Skin of body (tissue), 2 donors: Measurements from ENCODE around the gene ADAMTS6. TPM values are rescaled to one million over a fixed set of nuclear protein-coding genes. Genes with fewer than 3 reads are reported as not detected.

Experiments used
- DNase-seq: peaks from one replicate; lab custom pipeline; 2025; lab: John Stamatoyannopoulos, UW
- total RNA-seq: library from RNA; depleted of rRNA; stranded (reverse); fragments of >200 nt; gene quantifications from one replicate; pipeline ENCODE4 v1.2.3, GENCODE V29; 2014

The ADAMTS6 gene
- total RNA-seq, 1 donor from 2014 or later = 7.0 TPM

DNA sequence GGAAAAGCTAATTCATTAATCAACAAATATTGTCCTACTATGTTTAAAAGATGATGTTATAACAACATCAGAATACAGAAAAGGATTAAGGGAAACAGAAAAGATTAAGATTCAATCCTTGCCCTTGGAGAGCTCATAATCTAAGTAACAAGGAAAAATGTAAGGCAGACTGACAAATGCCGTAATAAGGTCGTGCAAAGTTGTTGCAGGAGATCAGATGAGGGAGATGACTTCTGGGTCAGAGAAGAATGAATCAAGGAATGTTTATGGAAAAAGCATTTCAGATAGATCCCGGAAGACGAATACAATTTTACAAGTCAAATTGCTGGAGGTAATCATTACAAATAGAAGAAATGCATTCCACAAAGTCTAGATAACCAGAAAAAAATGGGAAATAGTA is 6.4 kb downstream of the ADAMTS6 start:
- no peak for DNase-seq

DNA sequence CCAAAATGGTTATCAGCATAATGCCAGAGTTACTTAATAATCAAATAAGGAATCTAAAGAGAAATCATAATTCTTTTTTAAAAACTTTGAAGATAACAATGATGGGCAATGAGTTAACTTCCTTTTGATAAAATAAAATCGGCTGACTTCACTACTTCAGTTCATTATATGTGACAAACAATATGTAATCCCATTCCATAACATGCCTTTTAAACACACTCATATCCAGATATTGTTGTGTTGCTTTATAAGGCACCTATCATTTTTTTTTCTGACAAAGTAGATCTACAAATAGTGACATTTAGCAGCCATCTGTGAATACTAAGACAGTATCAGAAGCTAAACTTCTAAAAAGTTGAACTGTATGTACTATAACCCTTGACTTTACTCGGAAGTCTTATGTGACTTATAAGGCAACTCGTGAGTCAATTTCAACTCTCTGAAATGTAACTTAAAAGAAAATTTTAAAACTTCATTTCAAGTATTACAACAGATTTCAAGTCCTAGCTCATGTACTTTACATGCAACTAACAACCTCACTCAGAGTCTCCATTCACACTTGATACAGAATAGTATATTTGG is 7.5 kb downstream of the ADAMTS6 start:
- DNase-seq = no peak

DNA sequence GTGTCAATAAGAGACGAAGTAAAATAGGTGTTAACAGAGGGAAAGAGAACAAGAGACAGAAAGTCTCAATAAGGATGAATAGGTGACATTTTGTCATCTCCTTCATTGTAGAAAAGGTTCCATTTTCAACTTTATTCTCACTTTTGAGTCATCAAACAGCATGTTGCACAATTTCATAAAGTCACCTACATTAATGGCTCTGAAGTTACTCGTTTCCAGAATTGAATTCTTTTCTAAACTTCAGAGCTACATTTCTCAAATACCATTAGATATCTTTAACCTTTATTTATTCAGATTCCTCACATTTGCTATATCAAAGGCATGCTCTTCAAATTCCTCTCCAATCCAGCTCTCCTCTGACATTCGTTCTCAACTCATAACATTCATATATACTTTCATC is 13.1 kb downstream of the ADAMTS6 start:
- DNase-seq = no peak

DNA sequence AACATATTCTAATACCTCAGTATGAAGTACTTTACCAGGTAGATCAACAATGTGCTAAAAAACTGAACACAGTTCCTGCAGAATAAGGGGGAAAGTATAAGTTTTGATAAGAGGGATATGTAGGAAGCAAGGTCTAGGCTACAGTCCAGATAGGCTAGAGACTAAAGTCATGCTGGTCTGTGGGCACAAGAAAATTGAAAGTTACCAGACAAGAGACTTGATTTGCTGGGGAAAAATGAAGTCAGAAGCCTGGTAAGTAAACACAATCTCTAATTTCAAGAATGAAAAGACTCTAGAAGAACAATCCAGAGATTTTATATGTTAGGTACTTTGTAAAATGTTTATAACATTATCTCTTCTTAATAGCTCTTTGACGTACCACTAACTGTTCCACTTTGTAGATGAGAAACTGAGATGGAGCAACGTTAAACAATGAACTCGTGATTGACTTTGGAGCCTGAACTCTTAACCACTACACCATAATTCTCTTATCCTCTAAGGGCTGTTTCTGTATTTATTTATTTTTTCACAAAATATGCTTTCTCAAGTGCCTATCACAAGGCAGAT is 19.5 kb downstream of the ADAMTS6 start:
- no peak for DNase-seq

DNA sequence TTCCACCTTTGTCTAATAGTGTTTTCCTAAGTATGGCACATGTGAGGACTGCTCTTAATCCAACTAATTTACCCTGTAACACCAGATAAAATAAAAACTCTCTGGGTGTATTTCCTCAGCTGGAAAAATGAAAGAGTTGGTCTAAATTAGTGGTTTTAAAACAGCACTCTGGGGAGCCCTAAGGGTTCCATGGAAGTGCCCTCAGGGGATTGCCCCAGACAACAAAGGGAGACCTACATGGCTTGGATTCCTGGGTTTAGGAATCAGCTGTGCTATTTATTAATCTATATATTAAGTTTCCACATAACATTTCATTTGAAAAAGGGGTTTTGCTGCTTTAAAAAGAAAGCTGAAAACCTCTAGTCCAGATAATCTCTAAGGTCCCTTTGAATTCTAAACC is 20.2 kb downstream of the ADAMTS6 start:
- DNase-seq = no peak

DNA sequence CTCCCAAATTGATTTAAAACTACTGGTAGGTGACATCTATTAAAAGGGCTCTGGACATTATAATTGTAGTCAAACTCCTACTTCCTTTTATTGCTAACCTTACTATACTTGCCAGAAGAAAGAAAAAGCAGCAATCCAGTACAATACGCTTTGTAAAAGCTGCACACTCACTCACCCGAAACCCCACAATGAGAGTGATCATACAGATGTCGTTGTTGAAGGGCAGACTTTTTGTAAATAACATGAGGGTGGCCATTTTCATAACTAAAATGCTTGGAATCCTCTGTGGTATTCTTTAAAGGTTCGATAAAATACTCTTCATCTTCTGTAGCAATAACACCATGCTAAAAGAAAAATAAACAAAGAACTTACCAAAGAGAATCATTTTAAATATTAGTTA is 21.7 kb downstream of the ADAMTS6 start:
- DNase-seq = no peak

DNA sequence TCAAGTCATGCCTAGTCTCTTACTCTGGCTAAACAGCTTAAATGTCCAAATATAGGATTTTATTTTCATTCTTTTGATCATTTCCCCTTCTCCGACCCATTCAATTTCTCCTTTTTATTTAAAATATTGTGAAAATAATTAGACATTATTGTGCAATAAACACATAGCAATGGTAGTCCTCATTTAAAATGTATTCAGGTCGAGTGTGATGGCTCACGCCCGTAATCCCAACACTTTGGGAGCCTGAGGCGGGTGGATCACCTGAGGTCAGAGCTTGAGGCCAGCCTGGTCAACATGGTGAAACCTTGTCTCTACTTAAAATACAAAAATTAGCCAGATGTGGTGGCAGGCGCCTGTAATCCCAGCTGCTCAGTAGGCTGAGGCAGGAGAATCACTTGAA is 26.7 kb downstream of the ADAMTS6 start:
- DNase-seq = no peak

DNA sequence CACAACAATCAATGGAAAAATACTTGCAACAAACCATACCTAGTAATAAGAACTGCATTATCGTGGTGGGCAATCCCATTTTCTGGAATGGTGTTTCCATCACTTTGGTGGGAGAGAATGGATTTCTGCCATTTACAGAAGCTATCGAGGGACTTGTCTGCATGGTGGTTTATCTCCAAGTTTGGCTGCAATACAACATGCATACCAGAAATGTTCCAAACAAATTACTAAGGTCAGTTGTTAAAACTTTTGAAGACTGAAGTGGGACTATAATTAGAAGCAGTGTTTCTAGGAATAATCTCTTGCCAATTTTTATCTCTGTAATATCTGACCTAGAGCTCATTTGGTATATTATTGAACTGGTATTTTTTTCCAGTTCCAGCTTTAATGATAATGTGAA is 30.3 kb downstream of the ADAMTS6 start:
- no peak for DNase-seq

DNA sequence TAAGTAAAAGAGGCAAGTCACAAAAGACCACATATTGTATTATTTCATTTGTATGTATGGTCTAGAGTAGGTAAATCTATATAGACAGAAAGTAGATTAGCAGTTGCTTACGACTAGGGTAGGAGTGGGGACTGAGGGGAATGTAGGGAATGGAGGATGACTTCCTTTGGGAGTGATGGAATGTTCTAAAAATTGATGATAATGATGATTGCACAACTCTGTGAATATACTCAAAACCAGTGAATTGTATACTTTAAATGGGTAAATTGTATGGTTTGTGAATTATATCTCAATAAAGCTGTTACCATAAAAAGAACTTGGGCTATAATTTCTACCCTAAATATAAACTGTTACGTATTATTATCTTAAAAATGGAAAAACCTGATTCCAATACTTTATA is 35.0 kb downstream of the ADAMTS6 start:
- DNase-seq = no peak

DNA sequence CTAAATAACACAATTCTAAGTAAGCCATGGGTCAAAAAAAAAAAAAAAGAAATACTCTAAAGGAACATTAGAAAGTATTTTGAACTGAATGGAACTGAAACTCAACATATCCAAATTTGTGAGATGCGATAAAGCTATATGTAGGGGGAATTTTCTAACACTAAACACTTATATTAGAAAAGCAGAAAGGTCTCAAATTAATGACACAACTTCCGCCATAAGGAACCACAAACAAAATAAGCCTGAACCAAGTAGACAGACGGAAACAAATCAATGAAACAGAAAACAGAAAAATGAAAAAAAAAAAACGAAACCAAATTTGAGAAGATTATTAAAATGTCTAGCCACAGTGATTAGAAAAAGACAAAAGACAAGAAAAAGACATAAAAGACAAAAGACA is 39.9 kb downstream of the ADAMTS6 start:
- DNase-seq = no peak

DNA sequence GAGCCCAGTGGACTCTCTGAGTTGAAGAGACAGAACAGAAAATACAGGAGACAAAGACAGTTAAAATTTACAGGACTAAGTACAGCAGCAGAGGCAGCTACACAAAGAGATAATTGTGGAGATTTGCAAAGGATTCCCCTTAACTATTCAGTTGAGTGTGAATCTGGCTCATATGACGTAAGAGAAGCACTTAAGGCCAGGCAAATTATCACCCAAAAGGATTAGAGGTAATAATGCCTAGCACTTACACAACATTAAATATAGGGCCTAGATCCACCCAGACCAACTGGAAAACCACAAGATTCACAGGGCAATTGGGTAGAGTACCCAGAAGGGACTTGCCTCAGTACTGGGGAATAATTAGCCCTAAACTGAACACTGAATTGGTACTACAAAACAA is 41.3 kb downstream of the ADAMTS6 start:
- no peak for DNase-seq

DNA sequence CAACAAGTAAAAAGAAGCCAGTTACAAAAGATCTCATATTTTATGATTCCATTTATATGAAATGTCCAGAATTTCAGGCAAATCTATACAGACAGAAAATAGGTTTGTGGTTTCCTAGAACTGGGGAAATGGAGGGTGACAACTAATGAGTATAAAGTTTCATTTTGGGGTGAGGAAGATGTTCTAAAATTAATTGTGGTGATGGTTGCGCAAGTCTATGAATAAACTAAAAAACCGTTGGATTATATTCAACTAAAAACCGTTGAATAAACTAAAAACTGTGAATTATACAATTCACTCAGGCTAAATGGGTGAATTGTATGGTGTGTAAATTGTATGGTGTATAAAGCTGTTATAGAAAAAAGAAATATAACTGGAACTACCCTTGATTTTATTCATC is 47.6 kb downstream of the ADAMTS6 start:
- DNase-seq = no peak

DNA sequence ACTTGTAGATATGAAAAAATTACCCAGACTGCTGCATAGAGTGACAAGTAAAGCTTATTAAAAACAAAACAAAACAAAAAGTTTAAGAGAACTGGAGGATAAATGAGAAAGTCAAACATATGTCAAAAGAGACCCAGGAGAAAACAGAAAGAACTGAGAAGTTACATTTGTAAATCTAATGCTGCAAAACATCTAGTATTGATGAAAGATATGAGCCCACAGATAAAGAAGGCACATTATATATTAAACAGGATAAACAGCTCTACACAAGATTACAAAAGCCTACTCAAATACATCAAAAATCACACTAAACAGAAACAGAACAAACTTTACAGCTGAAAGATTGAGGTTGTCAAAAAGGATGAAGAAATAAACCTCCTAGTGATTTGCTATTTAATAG is 55.1 kb downstream of the ADAMTS6 start:
- DNase-seq = no peak

DNA sequence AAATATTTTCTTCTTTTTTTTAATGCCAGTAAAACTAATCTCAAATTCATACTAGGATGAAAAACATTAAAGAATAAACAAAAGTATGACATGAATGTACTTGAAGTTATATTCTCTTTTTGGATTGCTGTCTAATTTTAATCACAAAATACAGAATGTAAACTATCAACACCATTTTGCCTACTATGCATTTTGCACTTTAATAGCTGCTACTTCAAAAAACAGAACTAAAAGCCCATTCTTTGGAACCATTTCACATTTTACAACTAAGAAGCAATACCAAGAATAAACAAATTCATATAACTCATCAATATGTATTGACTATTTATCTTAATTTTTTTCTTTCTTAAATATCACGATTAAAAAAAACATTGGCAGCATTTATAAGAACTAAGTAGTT is 58.1 kb downstream of the ADAMTS6 start:
- DNase-seq = no peak

DNA sequence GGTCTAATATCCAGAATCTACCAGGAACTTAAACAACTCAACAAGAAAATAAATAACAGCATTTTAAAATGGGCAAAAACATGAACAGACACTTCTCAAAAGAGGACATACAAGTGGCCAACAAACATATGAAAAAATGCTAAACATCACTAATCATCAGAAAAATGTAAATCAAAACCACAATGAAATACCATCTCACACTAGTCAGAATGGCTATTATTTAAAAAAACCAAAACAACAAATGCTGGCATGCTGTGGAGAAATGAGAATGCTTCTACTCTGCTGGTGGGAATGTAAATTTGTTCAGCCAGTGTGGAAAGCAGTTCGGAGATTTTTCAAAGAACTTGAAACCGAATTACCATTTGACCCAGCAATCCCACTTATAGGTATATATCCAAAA is 63.1 kb downstream of the ADAMTS6 start:
- no peak for DNase-seq

DNA sequence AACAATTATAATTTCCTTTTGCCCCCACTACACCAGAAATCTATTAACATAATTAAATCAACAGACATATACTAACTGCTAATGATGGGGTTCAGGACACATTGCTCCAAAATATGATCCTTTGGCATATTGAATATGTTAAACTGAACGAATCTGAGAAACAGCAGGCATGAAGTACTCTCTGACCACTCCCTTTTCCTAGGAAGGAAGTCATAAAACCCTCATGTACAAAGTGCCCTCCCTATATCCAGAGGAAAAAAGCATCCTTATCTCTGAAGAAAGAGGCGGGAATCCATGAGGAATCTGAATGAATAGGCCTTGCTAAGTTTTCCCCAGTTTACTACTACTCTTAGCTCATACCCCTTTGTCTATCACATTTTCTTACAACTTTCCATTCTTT is 67.9 kb downstream of the ADAMTS6 start:
- DNase-seq = no peak

DNA sequence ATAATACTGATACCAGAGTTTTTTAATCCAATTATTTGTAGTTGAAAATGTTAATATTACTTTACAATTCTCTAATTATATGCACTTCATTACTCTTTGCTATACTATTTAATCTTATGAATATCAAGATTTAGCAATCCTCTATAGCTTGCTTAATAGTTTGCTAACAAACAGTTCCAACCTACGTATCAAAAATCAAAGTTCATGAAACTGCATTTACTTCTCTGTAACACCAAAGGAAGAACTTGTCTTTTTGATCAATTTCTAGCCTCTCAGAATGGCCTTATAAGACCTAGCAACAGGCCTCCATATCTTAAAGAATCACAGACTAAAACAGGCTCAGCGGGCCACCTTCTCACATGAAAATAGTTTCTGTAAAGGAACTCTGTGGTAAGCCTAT is 68.9 kb downstream of the ADAMTS6 start:
- no peak for DNase-seq

DNA sequence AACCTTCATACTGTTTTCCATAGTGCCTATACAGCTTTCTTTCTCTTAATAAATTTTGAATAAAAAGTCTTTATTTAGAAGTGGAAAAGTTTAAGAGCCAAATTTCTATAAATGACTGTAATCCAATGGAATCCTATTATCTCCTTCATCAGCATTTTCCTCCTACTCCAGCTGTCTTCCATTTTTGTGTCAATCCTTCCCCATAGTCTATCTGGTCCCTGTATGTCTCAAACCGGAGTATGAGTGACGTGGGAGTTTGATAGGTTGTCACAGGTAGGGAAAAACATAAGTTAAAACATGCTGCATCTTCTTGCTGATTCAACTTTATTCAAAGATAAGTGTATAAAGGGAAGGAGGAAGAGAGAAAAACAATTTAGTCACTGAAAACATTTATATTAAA is 70.4 kb downstream of the ADAMTS6 start:
- DNase-seq = no peak

DNA sequence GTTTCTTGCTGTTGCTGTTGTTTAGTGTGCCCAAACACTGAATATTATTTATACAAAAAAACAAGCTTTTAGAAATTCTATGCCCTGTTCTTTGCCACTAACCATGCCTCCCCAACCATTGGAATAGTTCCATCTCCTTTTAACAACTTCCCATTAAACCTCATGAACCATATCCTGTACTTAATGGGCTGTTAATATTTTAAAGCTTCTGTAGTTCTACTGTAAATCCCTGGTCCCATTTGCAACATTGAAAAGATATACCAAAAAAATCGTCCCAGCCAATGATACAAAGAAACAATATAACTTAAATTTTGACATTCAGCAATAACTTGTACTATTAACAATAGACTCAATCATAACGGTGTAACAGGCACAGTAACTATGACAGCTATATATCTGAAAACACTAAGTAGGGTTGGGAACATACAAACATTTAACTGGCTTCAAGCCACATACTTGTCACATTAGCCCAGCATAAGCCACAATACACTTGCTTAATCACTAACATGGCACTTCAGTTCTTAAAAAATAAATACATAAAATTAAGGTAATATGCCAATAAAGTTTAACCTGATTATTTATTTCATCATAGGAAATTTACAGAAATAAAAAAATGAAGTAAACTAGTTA is 86.1 kb downstream of the ADAMTS6 start:
- no peak for DNase-seq

DNA sequence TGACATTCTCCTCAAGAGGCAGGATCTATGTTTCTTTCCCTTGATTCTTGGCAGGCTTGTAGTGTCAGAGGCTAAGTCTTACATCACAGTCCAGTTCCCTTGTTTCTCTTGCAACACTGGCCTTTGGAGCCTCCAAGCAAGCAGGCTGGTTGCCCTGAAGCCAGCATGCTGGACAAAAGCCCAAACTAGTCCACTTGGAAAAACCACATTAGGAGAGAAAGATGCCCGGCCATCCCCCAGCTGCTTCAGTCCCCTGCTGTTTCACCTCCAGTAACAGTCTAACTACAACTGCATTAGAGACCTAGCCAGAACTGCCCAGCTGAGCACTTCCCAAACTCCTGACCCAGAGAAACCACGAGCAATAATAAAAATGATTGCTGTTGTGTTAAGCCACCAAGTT is 87.6 kb downstream of the ADAMTS6 start:
- DNase-seq = no peak

DNA sequence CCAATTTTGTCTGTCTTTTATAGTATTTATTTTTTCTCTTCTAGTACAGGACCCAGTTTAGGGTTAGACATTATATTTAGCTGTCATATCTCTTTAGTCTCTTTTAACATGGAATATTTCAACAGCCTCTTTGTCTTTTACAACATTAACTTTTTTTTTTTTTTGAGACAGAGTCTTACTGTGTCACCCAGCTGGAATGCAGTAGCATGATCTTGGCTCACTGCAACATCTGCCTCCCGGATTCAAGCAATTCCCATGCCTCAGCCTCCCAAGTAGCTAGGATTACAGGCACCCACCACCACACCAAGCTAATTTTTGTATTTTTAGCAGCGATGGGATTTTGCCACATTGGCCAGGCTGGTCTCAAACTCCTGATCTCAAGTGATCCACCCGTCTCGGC is 90.1 kb downstream of the ADAMTS6 start:
- no peak for DNase-seq

DNA sequence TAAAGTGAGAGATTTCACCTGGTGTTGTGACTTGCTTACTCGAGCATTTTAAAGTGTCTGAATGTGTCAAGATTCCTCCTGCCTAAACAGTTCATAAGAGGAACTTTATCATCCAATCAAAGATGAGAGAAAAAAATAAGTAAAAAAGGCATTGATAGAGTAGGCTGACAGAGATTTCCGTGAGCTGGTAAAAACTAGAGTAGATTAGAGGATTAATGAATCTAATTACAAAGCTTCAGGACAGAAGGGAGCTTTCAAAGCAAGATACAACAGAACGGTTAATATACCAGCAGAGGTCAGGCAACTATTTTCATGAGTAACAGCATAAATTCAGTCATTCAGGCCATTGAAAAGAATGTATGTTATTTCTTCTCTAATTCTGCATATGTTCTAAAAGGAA is 91.5 kb downstream of the ADAMTS6 start:
- DNase-seq = no peak

DNA sequence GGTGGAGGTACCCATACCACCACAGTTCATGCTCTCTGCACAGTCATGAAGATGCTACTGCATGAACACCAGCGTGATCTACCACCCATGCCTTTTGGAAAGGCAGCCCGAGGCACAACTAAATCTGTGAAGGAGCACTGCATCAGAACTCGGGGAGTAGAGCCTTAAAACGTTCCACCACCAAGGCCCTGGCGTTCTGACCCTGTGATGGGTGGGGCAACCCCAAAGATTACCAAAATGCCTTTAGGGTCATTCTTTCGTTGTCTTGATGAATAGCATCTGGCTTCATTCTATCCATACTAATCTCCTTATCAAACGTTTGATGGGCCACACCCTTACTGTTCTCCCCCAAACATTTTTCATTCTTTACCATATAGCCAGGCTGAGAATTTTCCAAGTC is 97.9 kb downstream of the ADAMTS6 start:
- no peak for DNase-seq

DNA sequence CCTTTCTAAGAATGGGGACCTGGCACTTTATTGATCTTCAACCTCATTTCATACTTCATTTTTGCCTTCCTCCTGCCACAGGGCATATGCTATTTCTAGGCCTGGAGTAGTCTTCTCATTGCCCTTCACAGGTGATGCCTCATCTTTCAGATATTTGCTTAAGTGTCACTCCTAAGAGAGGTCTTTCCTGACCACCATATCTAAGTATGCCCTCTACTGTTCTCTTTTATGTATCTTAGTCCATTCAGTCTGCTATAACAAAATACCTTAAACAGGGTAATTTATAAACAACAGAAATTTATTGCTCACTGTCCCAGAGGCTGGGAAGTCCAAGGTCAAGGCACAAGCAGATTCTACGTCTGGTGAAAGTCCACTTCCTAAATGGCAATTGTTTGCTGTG is 99.1 kb downstream of the ADAMTS6 start:
- no peak for DNase-seq
